GM19372 (cell line): ENCODE data around the gene CLASP1.
"Not testable (repeated sequence)": the region's sequence is repeated elsewhere in the genome, so short reads cannot be mapped to it uniquely, and the experiment has no call there.

Experiments used
- ATAC-seq: cut with Tn5 transposase; IDR thresholded peaks from one replicate; pipeline ENCODE4 v1.9.1; 2021; ENCODE audit warnings: mild to moderate bottlenecking, low read depth, moderate library complexity; ENCODE audit not compliant: unreplicated experiment

The CLASP1 gene

GRCh38 chr2:121483846-121484245 lies 165.4 kb downstream of the CLASP1 start:
- no peak for ATAC-seq

GRCh38 chr2:121483021-121483420 lies 166.2 kb downstream of the CLASP1 start:
- no peak for ATAC-seq

- ATAC-seq = no peak
These were observed 168.4 kb downstream of the CLASP1 start for GRCh38 chr2:121480826-121481225.

- ATAC-seq = no peak
These were observed 169.3 kb downstream of the CLASP1 start for GRCh38 chr2:121479882-121480522.

- no peak for ATAC-seq
These were observed 170.1 kb downstream of the CLASP1 start for GRCh38 chr2:121478996-121479745.

- not testable (repeated sequence) for ATAC-seq
These were observed 170.8 kb downstream of the CLASP1 start for GRCh38 chr2:121478358-121478995.

GRCh38 chr2:121476684-121477083 lies 172.6 kb downstream of the CLASP1 start:
- no peak for ATAC-seq

GRCh38 chr2:121475811-121476571 lies 173.3 kb downstream of the CLASP1 start:
- no peak for ATAC-seq

- ATAC-seq = no peak
These were observed 175.8 kb downstream of the CLASP1 start for GRCh38 chr2:121473512-121473911.

GRCh38 chr2:121472470-121472993 lies 176.7 kb downstream of the CLASP1 start:
- ATAC-seq = no peak

GRCh38 chr2:121471532-121472469 lies 177.5 kb downstream of the CLASP1 start:
- no peak for ATAC-seq

GRCh38 chr2:121470917-121471316 lies 178.3 kb downstream of the CLASP1 start:
- ATAC-seq = no peak

- ATAC-seq = no peak
These were observed 179.9 kb downstream of the CLASP1 start for GRCh38 chr2:121469356-121469755.

GRCh38 chr2:121468936-121469335 lies 180.3 kb downstream of the CLASP1 start:
- no peak for ATAC-seq

- ATAC-seq = no peak
These were observed 190.0 kb downstream of the CLASP1 start for GRCh38 chr2:121459291-121459690.

- no peak for ATAC-seq
These were observed 192.9 kb downstream of the CLASP1 start for GRCh38 chr2:121456325-121456724.

GRCh38 chr2:121455446-121455845 lies 193.8 kb downstream of the CLASP1 start:
- no peak for ATAC-seq

- no peak for ATAC-seq
These were observed 194.6 kb downstream of the CLASP1 start for GRCh38 chr2:121454549-121455090.

GRCh38 chr2:121451398-121451797 lies 197.9 kb downstream of the CLASP1 start:
- no peak for ATAC-seq
